Trophoblast cell (in vitro differentiated cells and primary cell): ENCODE data around the gene CWC27.

Experiments
- DNase-seq, 2 donors: peaks; one replicate each; pipeline ENCODE4 v3.0.0-alpha.2; 2016
- H2AFZ ChIP-seq: 2 replicates; pipeline ENCODE4 v1.6.1; 2013; ENCODE audit warnings: low read length, moderate library complexity, mild to moderate bottlenecking; ENCODE audit not compliant: insufficient read depth, poor library complexity
- H2AK5ac ChIP-seq: 2 replicates; pipeline ENCODE4 v1.6.1; 2013; ENCODE audit warnings: mild to moderate bottlenecking, low read length
- H2BK120ac ChIP-seq: 2 replicates; pipeline ENCODE4 v1.6.1; 2013; ENCODE audit warnings: low read length, mild to moderate bottlenecking, moderate library complexity; ENCODE audit not compliant: insufficient read depth, poor library complexity
- H2BK12ac ChIP-seq: 2 replicates; pipeline ENCODE4 v1.6.1; 2013; ENCODE audit warnings: mild to moderate bottlenecking, low read length, moderate library complexity
- H2BK5ac ChIP-seq: 2 replicates; pipeline ENCODE4 v1.6.1; 2013; ENCODE audit warnings: low read length, low read depth, moderate library complexity, mild to moderate bottlenecking; ENCODE audit not compliant: poor library complexity
- H3K14ac ChIP-seq: 2 replicates; pipeline ENCODE4 v1.6.1; 2013; ENCODE audit warnings: mild to moderate bottlenecking, low read length
- H3K18ac ChIP-seq: 2 replicates; pipeline ENCODE4 v1.6.1; 2013; ENCODE audit warnings: mild to moderate bottlenecking, low read length
- H3K23ac ChIP-seq: 2 replicates; pipeline ENCODE4 v1.6.1; 2013; ENCODE audit warnings: low read length
- H3K27ac ChIP-seq: 2 replicates; pipeline ENCODE4 v1.5.1; 2013; ENCODE audit warnings: low read depth, mild to moderate bottlenecking, inconsistent platforms, low read length, moderate library complexity
- H3K27me3 ChIP-seq: 2 replicates; pipeline ENCODE4 v1.6.1; 2013; ENCODE audit warnings: inconsistent platforms, mild to moderate bottlenecking, low read length, moderate library complexity; ENCODE audit not compliant: insufficient read depth
- H3K36me3 ChIP-seq, 2 experiments: 1 replicate in 1 of 2; 2 replicates in 1 of 2; pipeline ENCODE4 v1.6.1; 2013; ENCODE audit warnings: low read length in 2 of 2, mild to moderate bottlenecking in 2 of 2, moderate library complexity in 1 of 2; ENCODE audit not compliant: insufficient read depth in 2 of 2, control insufficient read depth in 1 of 2
- H3K4ac ChIP-seq: 2 replicates; pipeline ENCODE4 v1.6.1; 2013; ENCODE audit warnings: low read depth, mild to moderate bottlenecking, low read length, moderate library complexity
- H3K4me1 ChIP-seq, 2 experiments: 1 replicate in 1 of 2; 2 replicates in 1 of 2; pipeline ENCODE4 v1.6.1; 2013; ENCODE audit warnings: low read length in 2 of 2, mild to moderate bottlenecking in 2 of 2, moderate library complexity in 1 of 2; ENCODE audit not compliant: insufficient read depth in 2 of 2, control insufficient read depth in 1 of 2
- H3K4me2 ChIP-seq: 2 replicates; pipeline ENCODE4 v1.6.1; 2013; ENCODE audit warnings: inconsistent platforms, mild to moderate bottlenecking, low read length, moderate library complexity
- H3K4me3 ChIP-seq: 2 replicates; pipeline ENCODE4 v1.5.1; 2013; ENCODE audit warnings: mild to moderate bottlenecking, low read depth, low read length, inconsistent platforms
- H3K79me1 ChIP-seq: one replicate; pipeline ENCODE4 v1.6.1; 2013; ENCODE audit warnings: low read length
- H3K79me2 ChIP-seq: 2 replicates; pipeline ENCODE4 v1.6.1; 2013; ENCODE audit warnings: low read length, mild to moderate bottlenecking; ENCODE audit not compliant: control insufficient read depth, insufficient read depth, poor library complexity
- H3K9ac ChIP-seq: 2 replicates; pipeline ENCODE4 v1.6.1; 2013; ENCODE audit warnings: mild to moderate bottlenecking, low read length
- H3K9me3 ChIP-seq: 2 replicates; pipeline ENCODE4 v1.6.1; 2013; ENCODE audit warnings: low read depth, mild to moderate bottlenecking, control low read depth, inconsistent platforms, low read length; ENCODE audit not compliant: insufficient read depth
- H4K12ac ChIP-seq: 2 replicates; pipeline ENCODE4 v1.6.1; 2013; ENCODE audit warnings: low read depth, mild to moderate bottlenecking, low read length, moderate library complexity
- H4K8ac ChIP-seq: 2 replicates; pipeline ENCODE4 v1.6.1; 2013; ENCODE audit warnings: low read depth, mild to moderate bottlenecking, low read length, moderate library complexity
- H4K91ac ChIP-seq: one replicate; pipeline ENCODE4 v1.6.1; 2013; ENCODE audit warnings: low read depth, mild to moderate bottlenecking, low read length, moderate library complexity
- WGBS: extraction: QIAGEN DNeasy Blood & Tissue Kit; methylation state at CpG from one replicate; pipeline ENCODE4 v1.1.7; 2013; ENCODE audit warnings: missing lambda C conversion rate; ENCODE audit not compliant: insufficient read length, insufficient coverage; ENCODE audit errors: extremely low coverage; 5-methylcytosine and 5-hydroxymethylcytosine counted together

CWC27 gene

GRCh38 chr5:64914396-64914795, 145.7 kb downstream of the CWC27 start:
- Histone ChIP-seq H3K36me3 (peaks cover 0 to 3% of the 10 kb centered on the region in 2 experiments), H3K14ac (no peak overlapping the region), H3K27me3 (no peaks in the 10 kb centered on the region), H3K4me1 (no peaks in the 10 kb centered on the region), H3K79me1 (no peaks in the 10 kb centered on the region), H2BK120ac (no peak overlapping the region), H3K27ac (no peak overlapping the region), H3K9ac (no peak overlapping the region), H3K4me2 (no peak overlapping the region), H2AK5ac (no peak overlapping the region), H2BK12ac (no peak overlapping the region), H2BK5ac (no peak overlapping the region), H3K23ac (no peak overlapping the region), H4K91ac (no peak overlapping the region), H3K4me3 (no peak overlapping the region), H3K18ac (no peak overlapping the region), H4K12ac (no peak overlapping the region), H4K8ac (no peak overlapping the region), H3K9me3 (peaks cover 6% of the 10 kb centered on the region), H3K79me2 (no peaks in the 10 kb centered on the region), H2AFZ (no peak overlapping the region), H3K4ac (no peak overlapping the region)
- WGBS, result no CpG with 5 or more reads among the region's 5 CpGs
- no peak for DNase-seq

DNA sequence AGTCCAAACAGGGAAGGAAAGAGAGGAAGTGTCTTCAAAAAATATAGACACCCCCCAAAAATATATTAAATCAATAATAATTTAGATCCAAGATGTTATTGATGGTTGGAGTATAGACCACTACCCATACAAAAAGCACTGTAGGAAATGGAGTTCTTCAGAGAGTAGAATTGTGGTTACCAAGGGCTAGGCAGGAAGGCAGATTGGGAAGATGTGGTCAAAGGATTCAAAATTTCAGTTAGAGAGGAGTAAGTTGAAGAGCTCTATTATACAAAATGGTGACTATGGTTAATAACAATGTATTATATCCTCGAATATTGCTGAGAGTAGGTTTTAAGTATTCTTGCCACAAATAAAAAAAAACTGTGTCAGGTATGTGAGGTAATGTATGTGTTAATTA, 149.4 kb downstream of the CWC27 start:
- H3K79me1 ChIP-seq, result peaks cover 3% of the 10 kb centered on the region
- no peaks in the 10 kb centered on the region for H3K79me2 ChIP-seq
- H3K4ac ChIP-seq, result no peak overlapping the region
- no peak overlapping the region for H2BK12ac ChIP-seq
- no peak overlapping the region for H3K14ac ChIP-seq
- H3K36me3 ChIP-seq, result no peaks in the 10 kb centered on the region
- no peak for DNase-seq
- H3K27me3 ChIP-seq, result no peaks in the 10 kb centered on the region
- H4K91ac ChIP-seq, result no peak overlapping the region
- H3K9me3 ChIP-seq, result no peaks in the 10 kb centered on the region
- H2BK120ac ChIP-seq, result no peak overlapping the region
- H2BK5ac ChIP-seq, result no peak overlapping the region
- H2AK5ac ChIP-seq, result no peak overlapping the region
- H3K4me3 ChIP-seq, result no peak overlapping the region
- H3K4me2 ChIP-seq, result no peak overlapping the region
- H4K12ac ChIP-seq, result no peak overlapping the region
- no peak overlapping the region for H2AFZ ChIP-seq
- H3K27ac ChIP-seq, result no peak overlapping the region
- H4K8ac ChIP-seq, result no peak overlapping the region
- no peak overlapping the region for H3K18ac ChIP-seq
- H3K23ac ChIP-seq, result no peak overlapping the region
- no peak overlapping the region for H3K9ac ChIP-seq
- no CpG with 5 or more reads among the region's 1 CpG for WGBS
- H3K4me1 ChIP-seq, result peaks cover 4 to 5% of the 10 kb centered on the region in 2 experiments

GRCh38 chr5:64921386-64921785, 152.7 kb downstream of the CWC27 start:
- no peaks in the 10 kb centered on the region for H3K27me3 ChIP-seq
- H3K9me3 ChIP-seq, result no peaks in the 10 kb centered on the region
- no peak overlapping the region for H4K8ac ChIP-seq
- H3K18ac ChIP-seq, result no peak overlapping the region
- no peak overlapping the region for H2AFZ ChIP-seq
- peaks cover 3% of the 10 kb centered on the region for H3K79me1 ChIP-seq
- no peak overlapping the region for H2BK120ac ChIP-seq
- no peak overlapping the region for H3K4ac ChIP-seq
- no peaks in the 10 kb centered on the region for H3K36me3 ChIP-seq
- H3K27ac ChIP-seq, result no peak overlapping the region
- H2BK12ac ChIP-seq, result no peak overlapping the region
- H3K14ac ChIP-seq, result no peak overlapping the region
- no peak overlapping the region for H3K23ac ChIP-seq
- H3K4me3 ChIP-seq, result no peak overlapping the region
- no peak for DNase-seq
- H2AK5ac ChIP-seq, result no peak overlapping the region
- no peaks in the 10 kb centered on the region for H3K79me2 ChIP-seq
- WGBS, result no CpG with 5 or more reads among the region's 2 CpGs
- no peak overlapping the region for H4K12ac ChIP-seq
- H3K4me1 ChIP-seq, result peaks cover 4 to 6% of the 10 kb centered on the region in 2 experiments
- H4K91ac ChIP-seq, result no peak overlapping the region
- H2BK5ac ChIP-seq, result no peak overlapping the region
- H3K4me2 ChIP-seq, result no peak overlapping the region
- H3K9ac ChIP-seq, result no peak overlapping the region

- H3K36me3 ChIP-seq, result no peaks in the 10 kb centered on the region
- H3K27me3 ChIP-seq, result no peaks in the 10 kb centered on the region
- H3K4me1 ChIP-seq, result peaks cover 4 to 6% of the 10 kb centered on the region in 2 experiments
- no peak overlapping the region for H2BK12ac ChIP-seq
- no peak for DNase-seq
- no peak overlapping the region for H3K4me3 ChIP-seq
- H3K4ac ChIP-seq, result no peak overlapping the region
- H3K18ac ChIP-seq, result no peak overlapping the region
- H3K23ac ChIP-seq, result no peak overlapping the region
- H2AK5ac ChIP-seq, result no peak overlapping the region
- H4K91ac ChIP-seq, result peak overlapping the region; percentile 83
- peak overlapping the region; percentile 44 for H2BK5ac ChIP-seq
- H3K27ac ChIP-seq, result peak overlapping the region; percentile 89
- H3K79me1 ChIP-seq, result peaks cover 7% of the 10 kb centered on the region
- no peak overlapping the region for H2AFZ ChIP-seq
- no peaks in the 10 kb centered on the region for H3K9me3 ChIP-seq
- no peaks in the 10 kb centered on the region for H3K79me2 ChIP-seq
- no peak overlapping the region for H4K12ac ChIP-seq
- no peak overlapping the region for H3K14ac ChIP-seq
- no peak overlapping the region for H2BK120ac ChIP-seq
- WGBS, result no CpG with 5 or more reads among the region's 6 CpGs
- H3K4me2 ChIP-seq, result no peak overlapping the region
- peak overlapping the region; percentile 48 for H4K8ac ChIP-seq
- H3K9ac ChIP-seq, result no peak overlapping the region
These were observed 154.5 kb downstream of the CWC27 start for GRCh38 chr5:64923151-64923685.
